SJSA1 (cell line): ENCODE measurements around the gene STYXL2. TPM values are rescaled to one million over a fixed set of nuclear protein-coding genes. Genes with fewer than 3 reads are reported as not detected.

Experiments used
- DNase-seq, 2 experiments: peaks; one replicate each; pipeline ENCODE4 v3.0.0-alpha.2; 2015 to 2020; ENCODE audit warnings: low spot score in 2 of 2, low read depth in 1 of 2
- H3K27ac ChIP-seq: fragments of 250-450 bp; sonication (Bioruptor Pico); 2 replicates; pipeline ENCODE4 v1.5.1; 2020; ENCODE audit warnings: mild to moderate bottlenecking, moderate library complexity
- H3K27me3 ChIP-seq: fragments of 250-450 bp; sonication (Bioruptor Pico); replicated peaks from 2 replicates; pipeline ENCODE4 v1.5.1; 2020; ENCODE audit warnings: mild to moderate bottlenecking, moderate library complexity
- H3K36me3 ChIP-seq: fragments of 250-450 bp; sonication (Bioruptor Pico); 2 replicates; pipeline ENCODE4 v1.5.1; 2020; ENCODE audit warnings: mild to moderate bottlenecking
- H3K4me1 ChIP-seq: fragments of 250-450 bp; sonication (Bioruptor Pico); replicated peaks from 2 replicates; pipeline ENCODE4 v1.6.1; 2021; ENCODE audit warnings: mild to moderate bottlenecking
- H3K4me3 ChIP-seq: fragments of 250-450 bp; sonication (Bioruptor Pico); 2 replicates; pipeline ENCODE4 v1.5.1; 2020; ENCODE audit warnings: mild to moderate bottlenecking
- H3K9me3 ChIP-seq: fragments of 250-450 bp; sonication (Bioruptor Pico); replicated peaks from 2 replicates; pipeline ENCODE4 v1.5.1; 2020; ENCODE audit warnings: mild to moderate bottlenecking
- total RNA-seq: library from RNA; depleted of rRNA; stranded (reverse); fragments of >200 nt; shearing (Covaris generic); gene quantifications from 2 replicates; pipeline ENCODE4 v1.2.3, GENCODE V29; 2014

STYXL2 gene
- total RNA-seq, 1 experiment from 2014 or later: not detected

DNA sequence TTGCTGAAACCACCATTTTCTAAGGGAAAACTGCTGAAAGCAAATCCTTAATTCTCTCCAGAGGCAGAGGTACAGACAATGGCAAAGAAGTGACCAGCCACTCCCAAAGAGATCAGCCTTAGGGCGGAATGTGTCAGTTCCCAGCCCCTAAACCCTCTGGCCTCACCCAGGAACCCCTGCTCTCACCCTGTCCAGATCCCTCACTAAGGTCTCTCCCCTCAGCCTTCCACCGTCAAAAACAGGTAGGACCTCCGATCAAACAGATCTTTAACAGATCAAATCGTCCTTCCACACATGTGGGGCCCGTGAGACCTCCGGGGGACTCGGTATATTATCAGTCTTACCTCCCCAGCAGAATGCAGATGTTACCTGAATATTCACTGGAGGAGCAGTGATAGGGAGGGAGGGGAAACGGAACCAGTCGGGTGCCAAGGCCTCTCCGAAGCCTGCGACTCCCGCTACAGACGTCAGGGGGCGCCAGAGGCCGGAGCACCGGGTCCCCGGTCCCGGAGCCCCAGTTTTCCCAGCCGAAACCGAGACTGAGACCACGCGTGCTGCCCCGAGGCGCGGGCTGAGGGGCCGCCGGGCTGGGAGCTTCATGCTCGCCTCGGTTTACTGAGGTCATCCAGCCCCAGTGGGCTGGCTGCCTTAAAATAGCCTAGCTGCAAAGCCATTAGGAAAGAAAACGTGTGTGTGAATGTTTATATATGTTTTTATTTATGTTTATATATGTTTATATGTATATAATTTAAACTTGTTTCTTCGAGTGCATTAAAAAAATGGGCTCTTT, 27.3 kb upstream of the STYXL2 start:
- Histone ChIP-seq H3K27ac (no peak overlapping the region), H3K9me3 (no peaks in the 10 kb centered on the region), H3K27me3 (0 out of 2 replicates have a peak, but pooled peaks cover 11% of the 10 kb centered on the region), H3K4me1 (no peaks in the 10 kb centered on the region), H3K36me3 (no peaks in the 10 kb centered on the region), H3K4me3 (no peak overlapping the region)
- peak; percentile 52 to 70 for DNase-seq

DNA sequence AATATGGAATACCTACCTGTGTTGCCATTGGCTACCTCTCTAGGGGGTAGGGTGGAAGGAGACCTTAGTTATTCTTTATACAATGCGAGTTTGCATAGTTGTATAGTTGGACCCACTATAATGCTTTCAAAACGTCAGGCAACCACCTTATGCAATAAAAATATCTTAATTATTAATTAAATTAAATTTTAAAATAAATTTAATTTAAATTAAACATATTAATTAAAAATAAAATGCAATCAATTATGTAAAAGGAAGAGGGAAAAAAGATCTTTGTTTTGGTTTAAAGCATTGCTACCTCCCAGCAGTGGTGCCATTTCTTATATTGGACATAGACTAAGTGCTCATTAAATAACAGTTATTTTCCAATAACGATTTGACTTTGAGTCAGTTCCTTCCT, 26.0 kb upstream of the STYXL2 start:
- H3K27me3 ChIP-seq: 0 out of 2 replicates have a peak, but pooled peaks cover 11% of the 10 kb centered on the region
- H3K36me3 ChIP-seq: no peaks in the 10 kb centered on the region
- no peak overlapping the region for H3K27ac ChIP-seq
- H3K4me3 ChIP-seq: no peak overlapping the region
- H3K9me3 ChIP-seq: no peaks in the 10 kb centered on the region
- no peaks in the 10 kb centered on the region for H3K4me1 ChIP-seq
- DNase-seq: no peak

DNA sequence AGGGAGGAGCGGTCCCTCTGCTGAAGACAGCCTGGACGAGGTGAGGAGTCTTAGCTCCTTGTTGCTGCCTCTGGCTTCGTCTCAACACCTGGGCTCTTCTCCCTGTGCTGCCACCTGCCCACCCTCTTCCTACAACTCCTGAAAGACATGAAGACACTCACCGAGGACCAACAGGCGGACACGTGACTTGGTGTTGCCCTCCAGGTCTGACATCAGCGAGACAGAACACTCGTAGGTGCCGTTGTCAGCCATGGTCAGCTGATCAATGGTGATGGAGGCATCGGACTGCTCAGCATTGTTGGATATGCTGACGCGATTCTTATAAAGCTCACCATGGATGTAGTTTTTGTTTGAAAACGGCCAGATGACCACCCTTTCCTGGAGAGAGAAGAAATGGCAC, 25.1 kb upstream of the STYXL2 start:
- H3K9me3 ChIP-seq: no peaks in the 10 kb centered on the region
- no peaks in the 10 kb centered on the region for H3K36me3 ChIP-seq
- H3K27ac ChIP-seq: no peak overlapping the region
- 0 out of 2 replicates have a peak, but pooled peaks cover 11% of the 10 kb centered on the region for H3K27me3 ChIP-seq
- no peaks in the 10 kb centered on the region for H3K4me1 ChIP-seq
- H3K4me3 ChIP-seq: no peak overlapping the region
- no peak for DNase-seq

DNA sequence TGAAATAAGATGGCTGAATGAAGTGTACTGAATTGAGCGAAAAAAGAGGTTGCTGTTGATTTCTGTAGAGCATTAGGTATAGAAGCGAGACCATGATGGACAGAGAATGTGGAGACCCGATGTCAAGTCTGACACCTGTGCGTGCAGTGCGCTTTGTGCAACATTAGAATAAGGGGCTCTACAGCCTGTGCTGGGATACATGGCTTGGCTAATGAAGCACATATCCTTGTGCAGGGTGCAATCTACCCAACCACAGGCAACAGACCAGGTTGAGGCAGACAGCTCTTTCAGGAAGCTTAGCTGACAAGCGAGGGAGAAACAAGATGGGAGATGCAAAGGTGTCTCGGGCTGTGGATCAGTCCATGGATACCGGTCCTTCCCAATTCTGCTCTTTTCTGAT, 22.6 kb upstream of the STYXL2 start:
- no peak overlapping the region for H3K4me3 ChIP-seq

DNA sequence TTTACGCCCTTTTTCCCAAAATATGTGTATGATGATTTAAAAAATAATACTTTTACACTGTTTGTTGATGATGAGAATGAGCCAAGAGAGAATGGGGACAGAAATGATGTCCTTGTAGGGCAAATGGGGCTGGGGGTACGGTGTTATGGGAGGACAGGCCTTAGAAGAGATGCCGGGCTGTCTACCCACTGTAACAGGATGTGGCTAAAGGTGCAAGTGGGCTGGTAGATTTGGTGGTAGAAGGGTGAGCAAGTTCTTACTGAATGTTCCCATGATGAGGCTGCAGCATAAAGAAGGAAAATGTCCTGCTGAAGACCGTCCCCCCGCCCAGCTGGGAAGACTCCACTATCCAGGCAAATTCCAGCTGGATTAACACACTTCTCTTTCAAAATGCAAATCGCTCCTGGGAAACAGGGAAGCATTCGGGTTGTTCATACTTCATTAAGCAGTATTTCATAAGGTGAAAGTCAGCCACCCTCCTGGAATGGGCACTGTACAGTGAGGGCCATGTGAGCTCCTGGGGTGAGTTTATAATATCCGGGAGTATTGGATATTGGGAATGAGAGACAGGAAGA, 17.7 kb upstream of the STYXL2 start:
- no peak overlapping the region for H3K27ac ChIP-seq
- no peak overlapping the region for H3K4me3 ChIP-seq
- no peaks in the 10 kb centered on the region for H3K4me1 ChIP-seq
- H3K9me3 ChIP-seq: no peaks in the 10 kb centered on the region
- no peak for DNase-seq
- no peaks in the 10 kb centered on the region for H3K36me3 ChIP-seq
- peaks cover 20% of the 10 kb centered on the region; the same call in 1 of the 2 replicates for H3K27me3 ChIP-seq

More for the DNA sequence above, 22.6 kb upstream of the STYXL2 start:
- H3K9me3 ChIP-seq: no peaks in the 10 kb centered on the region
- H3K36me3 ChIP-seq: no peaks in the 10 kb centered on the region
- DNase-seq: no peak
- H3K27me3 ChIP-seq: 0 out of 2 replicates have a peak, but pooled peaks cover 11% of the 10 kb centered on the region
- H3K4me1 ChIP-seq: no peaks in the 10 kb centered on the region
- no peak overlapping the region for H3K27ac ChIP-seq

DNA sequence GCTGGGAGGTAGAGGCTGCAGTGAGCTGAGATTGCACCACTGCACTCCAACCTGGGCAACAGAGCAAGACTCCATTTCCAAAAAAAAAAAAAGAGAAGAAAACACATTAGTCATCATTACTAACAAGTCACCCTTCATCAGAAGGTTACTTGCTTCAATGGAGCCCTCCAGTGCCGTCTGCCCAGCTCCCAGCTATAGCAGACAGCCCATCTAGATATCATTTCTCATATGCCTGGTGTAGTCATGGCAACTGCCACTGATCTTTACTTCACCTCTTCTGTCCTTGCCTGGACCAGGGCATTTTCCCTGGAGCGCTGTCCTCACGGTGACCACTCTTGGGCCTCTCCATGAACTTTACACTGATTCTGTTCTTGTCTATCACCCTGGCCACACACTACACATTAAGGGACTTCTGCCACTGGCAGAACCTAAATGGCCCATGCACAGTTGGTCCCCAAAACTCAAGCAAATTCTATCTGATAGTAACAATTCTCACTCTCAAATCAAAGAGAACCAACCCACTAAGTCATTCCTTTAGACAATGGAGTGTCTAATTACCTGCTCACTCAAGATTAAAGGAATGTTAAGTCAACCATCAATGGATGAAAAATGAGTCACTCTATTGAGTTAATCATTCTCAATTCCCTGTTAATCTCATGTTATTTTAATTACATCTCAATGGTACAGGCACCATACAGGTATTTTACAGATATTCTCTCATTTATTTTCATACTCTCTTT, 16.6 kb upstream of the STYXL2 start:
- H3K27me3 ChIP-seq: peaks cover 24% of the 10 kb centered on the region; the same call in 1 of the 2 replicates
- no peaks in the 10 kb centered on the region for H3K4me1 ChIP-seq
- H3K4me3 ChIP-seq: no peak overlapping the region
- no peak overlapping the region for H3K27ac ChIP-seq
- no peak for DNase-seq
- H3K36me3 ChIP-seq: no peaks in the 10 kb centered on the region
- no peaks in the 10 kb centered on the region for H3K9me3 ChIP-seq

DNA sequence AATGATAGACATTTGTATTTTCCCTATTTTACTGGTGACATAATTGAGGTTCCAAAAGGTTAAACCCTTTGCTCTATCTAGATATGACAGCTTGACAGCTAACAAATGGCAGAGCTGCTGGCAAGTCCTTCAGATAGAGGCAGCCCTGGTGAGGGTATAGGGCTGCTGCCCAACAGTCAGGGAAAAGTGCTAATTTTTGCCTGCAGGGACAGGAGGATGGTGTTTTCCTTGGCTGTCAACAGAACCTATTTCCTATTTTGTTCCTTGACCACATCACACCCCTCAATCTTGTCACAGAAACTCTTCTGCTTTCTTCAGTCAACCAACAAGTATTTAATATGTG, 16.0 kb upstream of the STYXL2 start:
- Histone ChIP-seq H3K27ac (no peak overlapping the region), H3K9me3 (no peaks in the 10 kb centered on the region), H3K27me3 (peaks cover 24% of the 10 kb centered on the region; the same call in 1 of the 2 replicates), H3K4me1 (no peaks in the 10 kb centered on the region), H3K36me3 (no peaks in the 10 kb centered on the region), H3K4me3 (no peak overlapping the region)
- DNase-seq: no peak

DNA sequence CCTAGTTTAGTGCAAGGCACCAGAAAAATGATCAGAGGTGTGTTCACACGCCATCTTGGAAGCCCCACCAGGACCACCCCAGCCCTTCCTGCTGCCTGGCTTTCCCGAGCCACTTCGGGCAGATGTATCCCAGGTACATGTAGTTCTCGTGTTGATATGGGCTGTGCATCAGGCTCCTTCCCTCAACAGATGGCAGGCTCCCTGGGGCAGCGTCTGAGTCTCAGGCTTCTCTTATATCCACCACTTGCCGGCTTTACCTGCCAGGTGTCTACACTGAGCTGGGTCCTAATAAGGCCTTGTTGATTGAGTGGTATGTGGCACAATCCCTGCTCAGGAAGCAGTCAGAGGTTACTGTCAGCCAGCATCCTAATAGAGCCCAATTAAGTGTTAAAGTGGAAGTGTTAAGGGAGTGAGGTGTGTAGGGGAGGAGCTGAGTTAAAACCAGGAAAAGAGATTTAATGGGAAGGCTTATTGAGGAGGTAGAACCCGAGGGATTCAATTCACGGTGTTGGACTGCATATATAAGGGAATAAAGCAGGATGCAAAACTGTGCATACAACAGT, 12.2 kb upstream of the STYXL2 start:
- Histone ChIP-seq H3K9me3 (no peaks in the 10 kb centered on the region), H3K36me3 (no peaks in the 10 kb centered on the region)
- DNase-seq: no peak

DNA sequence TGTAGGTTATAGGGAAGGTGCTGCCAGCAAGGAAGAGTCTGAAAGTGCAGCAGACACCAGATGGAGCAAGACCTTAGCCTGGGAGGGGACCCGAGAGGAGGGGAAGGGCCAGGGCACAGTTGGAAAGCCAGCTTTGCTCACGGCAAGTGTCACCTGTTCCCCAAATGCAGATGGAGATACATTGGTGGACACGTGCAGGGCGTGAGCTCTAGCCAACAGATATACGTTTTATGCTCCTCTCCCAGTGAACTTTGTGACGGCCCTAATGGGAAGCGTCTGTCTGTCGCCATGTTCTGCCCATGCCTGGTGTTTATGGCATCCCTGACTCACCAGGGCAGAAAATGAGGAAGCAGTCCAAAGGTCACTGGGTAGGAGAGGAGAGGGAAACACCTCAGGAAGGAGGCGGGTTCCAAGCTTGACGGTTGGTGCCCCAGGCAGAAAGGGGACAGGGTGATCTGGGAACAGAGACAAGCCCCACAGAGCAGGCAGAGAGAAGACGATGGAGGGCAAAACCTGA, 11.3 kb upstream of the STYXL2 start:
- no peak for DNase-seq
- H3K27me3 ChIP-seq: peaks cover 29% of the 10 kb centered on the region; the same call in 1 of the 2 replicates
- no peak overlapping the region for H3K4me3 ChIP-seq
- no peaks in the 10 kb centered on the region for H3K4me1 ChIP-seq
- no peaks in the 10 kb centered on the region for H3K9me3 ChIP-seq
- no peaks in the 10 kb centered on the region for H3K36me3 ChIP-seq
- H3K27ac ChIP-seq: no peak overlapping the region

More for the DNA sequence above, 12.2 kb upstream of the STYXL2 start:
- Histone ChIP-seq H3K4me1 (no peaks in the 10 kb centered on the region), H3K27ac (no peak overlapping the region), H3K4me3 (no peak overlapping the region), H3K27me3 (peaks cover 29% of the 10 kb centered on the region; the same call in 1 of the 2 replicates)

DNA sequence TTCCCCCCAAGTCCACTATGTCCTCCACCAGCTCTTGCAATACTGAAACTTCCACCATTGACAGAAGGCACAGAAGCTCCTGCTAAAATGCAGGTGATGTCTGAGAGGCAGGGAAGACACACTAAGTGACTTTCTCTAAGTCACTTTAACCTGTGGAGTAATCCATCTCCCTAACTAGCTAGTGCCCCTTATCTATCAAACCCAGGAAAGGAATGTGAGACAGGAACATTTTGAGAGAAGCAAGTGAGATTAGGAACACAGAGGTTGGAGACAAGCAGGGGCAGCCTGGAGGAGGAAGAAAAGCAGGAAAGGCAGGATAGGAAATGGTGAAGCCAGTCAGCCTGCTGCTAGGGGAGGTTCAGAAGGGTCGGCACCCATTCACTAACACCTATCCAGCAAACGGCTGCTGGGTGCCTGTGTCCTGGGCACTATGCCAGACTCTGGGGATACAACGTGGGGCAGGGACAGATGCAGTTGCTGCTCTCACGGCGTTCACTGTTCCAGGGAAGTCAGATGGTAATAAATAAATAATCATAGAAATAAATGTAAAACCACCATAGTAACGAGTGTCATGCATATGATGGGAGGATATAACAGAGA, 10.7 kb upstream of the STYXL2 start:
- no peaks in the 10 kb centered on the region for H3K36me3 ChIP-seq

DNA sequence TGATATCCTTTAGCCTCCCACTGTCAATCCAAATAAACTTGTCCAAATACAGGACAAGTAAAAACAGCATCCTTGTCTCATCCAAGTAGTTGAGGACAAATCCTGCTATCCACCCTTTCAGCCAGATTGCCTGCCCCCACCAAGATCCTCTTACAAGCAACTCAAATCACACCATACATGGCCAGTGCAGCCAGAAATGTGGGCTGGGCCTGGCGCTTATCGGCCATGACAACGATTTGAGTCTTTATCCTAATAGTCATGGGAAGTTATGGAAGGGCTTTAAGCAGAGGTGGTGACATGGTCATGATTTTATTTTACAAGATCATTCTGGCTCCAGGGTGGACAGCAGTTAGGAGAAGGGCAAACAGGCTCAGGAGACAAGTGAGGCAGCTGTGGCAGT, 10.0 kb upstream of the STYXL2 start:
- no peaks in the 10 kb centered on the region for H3K36me3 ChIP-seq
- no peak overlapping the region for H3K27ac ChIP-seq
- no peak overlapping the region for H3K4me3 ChIP-seq
- H3K4me1 ChIP-seq: no peaks in the 10 kb centered on the region
- H3K9me3 ChIP-seq: no peaks in the 10 kb centered on the region
- DNase-seq: no peak
- H3K27me3 ChIP-seq: peaks cover 19% of the 10 kb centered on the region; the same call in 1 of the 2 replicates

More for the DNA sequence above, 10.7 kb upstream of the STYXL2 start:
- Histone ChIP-seq H3K27ac (no peak overlapping the region), H3K9me3 (no peaks in the 10 kb centered on the region), H3K27me3 (peaks cover 23% of the 10 kb centered on the region; the same call in 1 of the 2 replicates), H3K4me1 (no peaks in the 10 kb centered on the region), H3K4me3 (no peak overlapping the region)
- DNase-seq: no peak

DNA sequence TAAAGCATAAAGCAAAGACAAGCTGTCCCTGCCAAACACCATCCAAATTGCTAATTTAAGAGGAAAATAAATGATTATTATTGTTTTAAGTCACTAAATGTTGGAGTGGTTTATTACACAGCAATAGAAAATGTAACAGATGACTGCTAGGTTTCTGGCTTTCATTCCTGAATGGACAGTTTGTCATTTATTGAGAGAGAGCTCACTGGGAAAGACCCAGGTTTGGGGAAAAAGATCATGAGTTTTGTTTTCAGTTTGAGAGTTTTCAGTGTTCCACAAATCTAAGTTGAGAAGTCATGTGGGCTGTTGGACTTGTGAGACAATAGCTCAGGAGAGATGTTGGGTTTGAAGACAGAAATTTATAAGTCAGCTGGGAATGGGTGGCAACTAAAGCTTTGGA, 9.1 kb upstream of the STYXL2 start:
- Histone ChIP-seq H3K4me3 (no peak overlapping the region), H3K4me1 (no peaks in the 10 kb centered on the region), H3K36me3 (no peaks in the 10 kb centered on the region), H3K9me3 (no peaks in the 10 kb centered on the region), H3K27me3 (peaks cover 16% of the 10 kb centered on the region; the same call in 1 of the 2 replicates), H3K27ac (no peak overlapping the region)
- DNase-seq: no peak

DNA sequence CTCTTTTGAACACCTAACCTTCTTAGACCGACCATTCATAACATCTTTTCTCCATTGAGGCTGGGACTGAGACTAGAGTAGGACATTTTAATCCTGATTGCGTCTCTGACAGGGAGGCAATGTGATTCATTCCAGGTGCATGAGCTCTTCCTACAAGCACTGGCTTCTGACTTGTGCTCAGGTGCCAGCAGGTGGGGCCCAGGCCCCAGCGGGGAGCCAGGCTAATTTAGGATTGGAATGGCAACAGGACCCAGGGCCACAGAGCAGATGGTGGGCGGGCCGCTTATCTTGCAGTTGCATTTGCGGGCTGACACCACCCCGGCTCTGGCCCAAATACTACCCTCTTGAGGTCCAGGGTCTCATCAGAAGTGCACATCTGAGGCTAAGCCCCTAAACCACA, 7.8 kb upstream of the STYXL2 start:
- no peak overlapping the region for H3K4me3 ChIP-seq
- H3K27me3 ChIP-seq: peaks cover 10% of the 10 kb centered on the region; the same call in 1 of the 2 replicates
- no peaks in the 10 kb centered on the region for H3K9me3 ChIP-seq
- no peak overlapping the region for H3K27ac ChIP-seq
- no peaks in the 10 kb centered on the region for H3K4me1 ChIP-seq
- H3K36me3 ChIP-seq: no peaks in the 10 kb centered on the region
- no peak for DNase-seq
